OCI-LY7 (cell line): ENCODE measurements around the gene RPL3. TPM values are rescaled to one million over a fixed set of nuclear protein-coding genes. Genes with fewer than 3 reads are reported as not detected.

Experiments
- BruUV-seq: library from RNA; stranded (reverse); fragments of 400-500 nt; replicated peaks from 2 replicates; lab custom pipeline; 2021; lab: Mats Ljungman, UMichigan
- CTCF ChIA-PET: fragments of 300-600 bp; sonication (Branson Sonifier 250); formaldehyde crosslinking; loops from one replicate; lab custom pipeline; 2022; ENCODE audit warnings: antibody characterized with exemption; ENCODE audit not compliant: unreplicated experiment; lab: Charles Lee
- POLR2A ChIA-PET: fragments of 300-600 bp; sonication (Branson Sonifier 250); formaldehyde crosslinking; loops from one replicate; lab custom pipeline; 2022; ENCODE audit warnings: antibody characterized with exemption; lab: Charles Lee
- DNase-seq: peaks from one replicate; pipeline ENCODE4 v3.0.0-alpha.2; 2015; ENCODE audit warnings: low spot score
- H2AFZ ChIP-seq: fragments of 200-600 bp; sonication (generic), shearing (Covaris generic); 2 replicates; pipeline ENCODE4 v1.6.1; 2014; ENCODE audit warnings: mild to moderate bottlenecking, antibody characterized with exemption, low read length, moderate library complexity
- H3K27ac ChIP-seq: fragments of 200-600 bp; sonication (generic); 2 replicates; pipeline ENCODE4 v1.5.1; 2014; ENCODE audit warnings: mixed run types, low read depth, mild to moderate bottlenecking, moderate library complexity, low read length, inconsistent platforms; ENCODE audit not compliant: poor library complexity, severe bottlenecking
- H3K36me3 ChIP-seq: fragments of 200-600 bp; sonication (generic); 2 replicates; pipeline ENCODE4 v1.6.1; 2014; ENCODE audit warnings: mild to moderate bottlenecking, antibody characterized with exemption, low read length, moderate library complexity, mixed read lengths; ENCODE audit not compliant: insufficient read depth
- H3K4me1 ChIP-seq: fragments of 200-600 bp; sonication (generic); 2 replicates; pipeline ENCODE4 v1.5.1; 2014; ENCODE audit warnings: mild to moderate bottlenecking, low read length; ENCODE audit not compliant: insufficient read depth, poor library complexity, severe bottlenecking
- H3K4me2 ChIP-seq: fragments of 200-600 bp; sonication (generic); 2 replicates; pipeline ENCODE4 v1.6.1; 2014; ENCODE audit warnings: mild to moderate bottlenecking, low read length
- H3K4me3 ChIP-seq: fragments of 200-600 bp; sonication (generic); 2 replicates; pipeline ENCODE4 v1.5.1; 2014; ENCODE audit warnings: mild to moderate bottlenecking, low read depth, low read length; ENCODE audit not compliant: poor library complexity, severe bottlenecking
- H3K79me2 ChIP-seq: fragments of 200-600 bp; sonication (generic); 2 replicates; pipeline ENCODE4 v1.6.1; 2016; ENCODE audit warnings: low read depth, mild to moderate bottlenecking, low read length, moderate library complexity, mixed read lengths; ENCODE audit not compliant: insufficient read depth
- H3K9me2 ChIP-seq: fragments of 200-600 bp; sonication (generic); 2 replicates; pipeline ENCODE4 v1.6.1; 2016; ENCODE audit warnings: mild to moderate bottlenecking, low read length, mixed read lengths; ENCODE audit not compliant: insufficient read depth
- H3K9me3 ChIP-seq: fragments of 200-600 bp; sonication (generic); 2 replicates; pipeline ENCODE4 v1.6.1; 2014; ENCODE audit warnings: mild to moderate bottlenecking, mixed run types, low read length, mixed read lengths
- H4K20me1 ChIP-seq: fragments of 200-600 bp; sonication (generic); 2 replicates; pipeline ENCODE4 v1.6.1; 2014; ENCODE audit warnings: mild to moderate bottlenecking, antibody characterized with exemption, low read length, moderate library complexity, mixed read lengths; ENCODE audit not compliant: insufficient read depth
- EZH2phosphoT487 ChIP-seq: fragments of 200-600 bp; sonication (generic); IDR thresholded peaks from 2 replicates; pipeline ENCODE4 v1.6.1; 2018; ENCODE audit warnings: low read depth, borderline replicate concordance, mild to moderate bottlenecking, mixed run types, antibody characterized with exemption, low read length, moderate library complexity, mixed read lengths
- intact Hi-C: fragments of 100-400 bp; cut with micrococcal nuclease; formaldehyde crosslinking; loops from one replicate; pipeline ENCODE4 v1.10.0; 2022; ENCODE audit not compliant: unreplicated experiment
- total RNA-seq, 2 experiments: library from RNA; depleted of rRNA in 1 of 2; stranded (reverse); fragments of >200 nt in 1 of 2; shearing (Covaris generic) in 1 of 2; gene quantifications; 2 replicates each; pipeline ENCODE4 v1.2.3, GENCODE V29; 2014 to 2022
- TF ChIP-seq, protein P1 (sequence below): fragments of 200-600 bp; sonication (generic); conservative IDR thresholded peaks from 2 replicates; pipeline ENCODE4 v1.5.1; 2014; ENCODE audit warnings: mild to moderate bottlenecking, antibody characterized with exemption, low read length, moderate library complexity, mixed read lengths

RPL3 gene
- total RNA-seq, 2 experiments from 2014 or later, result 2,313 to 2,457 TPM

DNA sequence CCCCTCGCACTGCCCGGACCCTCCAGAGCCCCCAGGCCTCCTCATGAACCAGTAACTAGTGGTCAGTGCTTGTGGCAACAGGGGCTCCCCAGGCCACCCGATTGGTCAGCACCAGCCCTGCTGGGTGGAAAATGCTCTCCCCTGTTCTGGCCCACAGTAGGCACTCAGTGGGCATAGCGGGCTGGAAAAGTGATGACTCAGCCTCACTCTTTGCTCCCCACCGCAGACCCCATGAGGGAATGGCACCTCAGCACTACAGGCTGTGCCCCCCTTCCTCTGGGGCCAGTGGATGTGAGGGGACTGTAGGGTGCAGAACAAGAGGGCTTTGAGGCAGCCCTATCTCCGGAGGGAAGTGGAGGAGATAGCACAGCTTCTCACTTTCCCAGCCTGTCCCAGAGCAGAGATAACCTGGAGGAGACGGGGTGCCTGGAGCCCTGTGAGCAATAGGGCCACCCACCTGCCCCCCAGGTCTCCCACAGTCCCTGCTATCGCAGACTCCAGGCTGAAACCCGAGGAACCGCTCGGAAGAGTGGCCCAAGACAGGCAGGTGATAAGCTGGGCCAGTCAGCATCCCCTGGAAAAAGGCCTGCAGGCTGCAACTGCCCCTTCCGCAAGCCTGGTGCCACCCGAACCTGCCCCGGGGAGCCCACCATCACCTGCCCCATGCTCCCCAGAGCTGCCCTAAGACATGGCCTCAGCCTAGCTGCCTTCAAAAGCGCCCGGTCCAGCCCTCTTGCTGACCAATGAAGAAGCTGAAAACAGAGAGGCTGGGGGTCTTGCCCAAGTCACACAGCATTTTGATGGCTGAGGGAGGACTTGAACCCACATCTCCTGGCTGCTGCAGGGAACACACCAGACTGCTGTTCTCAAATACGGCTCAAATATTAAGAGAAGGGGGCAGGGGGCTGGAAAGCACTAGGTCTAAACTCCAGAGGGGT is 45.2 kb downstream of the RPL3 start:
- Histone ChIP-seq H2AFZ (no peak overlapping the region), H3K4me3 (no peak overlapping the region), H3K4me2 (no peak overlapping the region), H3K36me3 (no peaks in the 10 kb centered on the region), H3K9me3 (peaks cover 6% of the 10 kb centered on the region; the same call in 1 of the 2 replicates), H4K20me1 (no peaks in the 10 kb centered on the region), H3K9me2 (no peaks in the 10 kb centered on the region), H3K4me1 (no peaks in the 10 kb centered on the region), H3K79me2 (no peaks in the 10 kb centered on the region), H3K27ac (no peak overlapping the region)
- no TSS peak for BruUV-seq
- POLR2A ChIA-PET, result no interaction called here
- no peak for DNase-seq
- CTCF ChIA-PET, result no interaction called here
- TF ChIP-seq, protein P1, sequence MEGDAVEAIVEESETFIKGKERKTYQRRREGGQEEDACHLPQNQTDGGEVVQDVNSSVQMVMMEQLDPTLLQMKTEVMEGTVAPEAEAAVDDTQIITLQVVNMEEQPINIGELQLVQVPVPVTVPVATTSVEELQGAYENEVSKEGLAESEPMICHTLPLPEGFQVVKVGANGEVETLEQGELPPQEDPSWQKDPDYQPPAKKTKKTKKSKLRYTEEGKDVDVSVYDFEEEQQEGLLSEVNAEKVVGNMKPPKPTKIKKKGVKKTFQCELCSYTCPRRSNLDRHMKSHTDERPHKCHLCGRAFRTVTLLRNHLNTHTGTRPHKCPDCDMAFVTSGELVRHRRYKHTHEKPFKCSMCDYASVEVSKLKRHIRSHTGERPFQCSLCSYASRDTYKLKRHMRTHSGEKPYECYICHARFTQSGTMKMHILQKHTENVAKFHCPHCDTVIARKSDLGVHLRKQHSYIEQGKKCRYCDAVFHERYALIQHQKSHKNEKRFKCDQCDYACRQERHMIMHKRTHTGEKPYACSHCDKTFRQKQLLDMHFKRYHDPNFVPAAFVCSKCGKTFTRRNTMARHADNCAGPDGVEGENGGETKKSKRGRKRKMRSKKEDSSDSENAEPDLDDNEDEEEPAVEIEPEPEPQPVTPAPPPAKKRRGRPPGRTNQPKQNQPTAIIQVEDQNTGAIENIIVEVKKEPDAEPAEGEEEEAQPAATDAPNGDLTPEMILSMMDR, result no peak
- no peak for TF ChIP-seq EZH2phosphoT487
- intact Hi-C loops, result no loop called here

DNA sequence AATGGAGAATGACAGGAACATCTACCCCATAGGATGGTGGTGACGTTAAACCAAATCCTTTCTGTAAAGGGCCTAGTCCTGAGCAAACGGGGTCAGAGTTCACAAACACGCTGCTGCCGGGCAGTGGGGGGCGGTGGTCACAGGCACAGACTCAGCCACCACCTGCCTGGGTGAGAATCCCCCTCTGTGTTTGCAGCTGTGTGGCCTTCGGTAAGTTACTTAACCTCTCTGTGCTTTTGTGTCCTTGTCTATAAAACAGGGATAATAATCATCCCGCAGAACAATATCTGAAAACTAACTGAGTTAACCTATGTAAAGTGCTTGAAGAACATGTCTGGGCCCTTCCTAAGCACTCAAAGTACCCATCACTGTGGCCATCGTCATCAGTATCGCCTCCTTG is 48.6 kb downstream of the RPL3 start:
- Histone ChIP-seq H3K36me3 (no peaks in the 10 kb centered on the region), H3K9me3 (no peaks in the 10 kb centered on the region), H4K20me1 (no peaks in the 10 kb centered on the region), H3K4me1 (no peaks in the 10 kb centered on the region), H3K4me3 (no peak overlapping the region), H3K27ac (no peak overlapping the region), H3K79me2 (no peaks in the 10 kb centered on the region), H2AFZ (no peak overlapping the region), H3K9me2 (no peaks in the 10 kb centered on the region), H3K4me2 (no peak overlapping the region)
- ChIA-PET CTCF (no interaction called here), POLR2A (no interaction called here)
- no peak for DNase-seq
- intact Hi-C loops, result no loop called here
- TF ChIP-seq, protein P1, result no peak
- no peak for TF ChIP-seq EZH2phosphoT487
- no TSS peak for BruUV-seq

DNA sequence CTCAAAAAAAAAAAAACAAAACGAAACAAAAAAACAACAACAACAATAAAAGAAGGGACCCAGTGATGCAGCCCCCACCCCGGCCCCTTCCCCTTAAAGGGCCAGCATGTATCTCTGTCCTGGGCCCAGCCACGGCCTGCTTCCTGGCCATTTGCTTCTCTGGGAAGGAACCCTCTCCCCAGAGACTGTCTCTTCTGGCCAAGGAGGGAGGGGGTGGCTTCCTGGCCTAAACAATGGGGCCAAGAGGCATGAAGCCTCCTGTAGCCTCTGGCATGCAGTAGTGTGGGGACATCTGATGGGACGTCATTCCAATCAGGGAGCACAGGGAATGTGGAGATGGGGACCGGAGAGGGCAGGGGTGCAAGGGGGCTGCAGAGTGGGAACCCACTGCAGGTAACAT is 49.1 kb downstream of the RPL3 start:
- Histone ChIP-seq H3K9me3 (no peaks in the 10 kb centered on the region), H2AFZ (no peak overlapping the region), H3K79me2 (no peaks in the 10 kb centered on the region), H3K27ac (no peak overlapping the region), H3K36me3 (no peaks in the 10 kb centered on the region), H4K20me1 (no peaks in the 10 kb centered on the region), H3K4me3 (no peak overlapping the region), H3K4me2 (no peak overlapping the region), H3K4me1 (no peaks in the 10 kb centered on the region), H3K9me2 (no peaks in the 10 kb centered on the region)
- no peak for DNase-seq
- BruUV-seq, result no TSS peak
- POLR2A ChIA-PET, result no interaction called here
- CTCF ChIA-PET, result no interaction called here
- intact Hi-C loops, result no loop called here
- no peak for TF ChIP-seq EZH2phosphoT487
- TF ChIP-seq, protein P1, result no peak
